Activated CD8-positive, alpha-beta T cell treated with anti-CD3 and anti-CD28 coated beads, Interleukin-2, amount 10 ng/mL, durations not matched to agents 7 days and 5 days (primary cell): Measurements from ENCODE around the gene FCHSD2. TPM values are rescaled to one million over a fixed set of nuclear protein-coding genes. Genes with fewer than 3 reads are reported as not detected.

Source experiments
- ATAC-seq: fragments of 150-1000 bp; cut with Tn5 transposase; one replicate; pipeline ENCODE4 v1.10.0; 2021; ENCODE audit warnings: moderate library complexity
- CTCF ChIA-PET: fragments of 350-600 bp; sonication (Branson Sonifier 250); formaldehyde crosslinking; loops from one replicate; lab custom pipeline; 2021; ENCODE audit warnings: antibody characterized with exemption; lab: Charles Lee
- POLR2A ChIA-PET: fragments of 350-600 bp; sonication (Branson Sonifier 250); formaldehyde crosslinking; loops from one replicate; lab custom pipeline; 2021; ENCODE audit warnings: antibody characterized with exemption; lab: Charles Lee
- DNase-seq: peaks from one replicate; pipeline ENCODE4 v3.0.0-alpha.2; 2020
- H3K27ac Mint-ChIP-seq: one replicate; pipeline ENCODE4 v1.8.0; 2021; ENCODE audit warnings: mild to moderate bottlenecking, mixed read lengths
- H3K27me3 Mint-ChIP-seq: one replicate; pipeline ENCODE4 v1.8.0; 2021; ENCODE audit warnings: low read depth, mixed read lengths
- H3K36me3 Mint-ChIP-seq: one replicate; pipeline ENCODE4 v1.8.0; 2021; ENCODE audit warnings: low read depth, mixed read lengths
- H3K4me1 Mint-ChIP-seq: one replicate; pipeline ENCODE4 v1.8.0; 2021; ENCODE audit warnings: low read depth, mixed read lengths
- H3K4me3 Mint-ChIP-seq: one replicate; pipeline ENCODE4 v1.8.0; 2021; ENCODE audit warnings: mild to moderate bottlenecking, mixed read lengths
- H3K9me3 Mint-ChIP-seq: one replicate; pipeline ENCODE4 v1.8.0; 2022; ENCODE audit warnings: mixed read lengths; ENCODE audit not compliant: insufficient read depth
- total RNA-seq, 2 experiments: library from RNA; stranded (reverse); gene quantifications; one replicate each; pipeline ENCODE4 v1.2.3, GENCODE V29; 2021

FCHSD2 gene
- total RNA-seq, 2 experiments from 2014 or later, result 49.6 to 51.8 TPM

- no peak for DNase-seq
- H3K9me3 Mint-ChIP-seq, result no peaks in the 10 kb centered on the region
- POLR2A ChIA-PET, result no interaction called here
- ATAC-seq, result no peak
- peaks cover 33% of the 10 kb centered on the region for H3K27me3 Mint-ChIP-seq
- CTCF ChIA-PET, result interaction anchor here (1.0 to 1.1 kb wide), 3 partner anchors 60 to 168 kb away, joined by 3 to 4 read pairs (median 3); no protein-coding TSS in a partner anchor
- H3K4me3 Mint-ChIP-seq, result no peak overlapping the region
- H3K36me3 Mint-ChIP-seq, result no peaks in the 10 kb centered on the region
- peaks cover 15% of the 10 kb centered on the region for H3K4me1 Mint-ChIP-seq
- no peak overlapping the region for H3K27ac Mint-ChIP-seq
Measured at GRCh38 chr11:73182824-73183321, 40.8 kb upstream of the FCHSD2 start.

DNA sequence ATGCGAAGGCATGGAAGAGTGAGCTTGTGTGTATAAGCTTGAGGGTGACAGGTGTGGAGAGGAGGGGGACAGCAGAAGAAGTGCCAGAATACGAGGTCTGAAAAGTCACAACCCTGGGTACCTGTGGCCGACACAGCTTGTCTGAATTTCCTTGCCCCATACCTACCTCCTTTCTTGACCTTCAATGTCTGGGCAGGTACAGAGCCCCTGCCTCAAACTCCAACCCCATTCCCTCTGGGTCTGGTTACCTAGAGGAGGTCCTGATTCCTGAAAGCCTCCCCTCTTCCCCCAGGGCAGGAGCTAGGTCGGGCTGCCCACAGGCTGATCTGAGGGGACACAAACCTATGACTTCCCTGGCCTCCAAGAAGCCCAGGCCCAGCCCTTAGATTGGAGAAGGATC, 36.6 kb upstream of the FCHSD2 start:
- Mint-ChIP-seq H3K9me3 (no peaks in the 10 kb centered on the region), H3K36me3 (no peaks in the 10 kb centered on the region), H3K4me3 (no peak overlapping the region), H3K27ac (no peak overlapping the region), H3K27me3 (peaks cover 28% of the 10 kb centered on the region), H3K4me1 (peaks cover 33% of the 10 kb centered on the region)
- ChIA-PET CTCF (interaction anchor here (0.6 to 6.5 kb wide), 34 partner anchors 11 to 494 kb away, joined by 3 to 124 read pairs (median 7); partner anchors contain the start of genes ATG16L2, FCHSD2 and STARD10), POLR2A (interaction anchor here (1.0 to 4.2 kb wide), 3 partner anchors 16 to 458 kb away, joined by 3 to 29 read pairs (median 7); partner anchors contain the start of gene FCHSD2)
- no peak for DNase-seq
- ATAC-seq, result no peak

DNA sequence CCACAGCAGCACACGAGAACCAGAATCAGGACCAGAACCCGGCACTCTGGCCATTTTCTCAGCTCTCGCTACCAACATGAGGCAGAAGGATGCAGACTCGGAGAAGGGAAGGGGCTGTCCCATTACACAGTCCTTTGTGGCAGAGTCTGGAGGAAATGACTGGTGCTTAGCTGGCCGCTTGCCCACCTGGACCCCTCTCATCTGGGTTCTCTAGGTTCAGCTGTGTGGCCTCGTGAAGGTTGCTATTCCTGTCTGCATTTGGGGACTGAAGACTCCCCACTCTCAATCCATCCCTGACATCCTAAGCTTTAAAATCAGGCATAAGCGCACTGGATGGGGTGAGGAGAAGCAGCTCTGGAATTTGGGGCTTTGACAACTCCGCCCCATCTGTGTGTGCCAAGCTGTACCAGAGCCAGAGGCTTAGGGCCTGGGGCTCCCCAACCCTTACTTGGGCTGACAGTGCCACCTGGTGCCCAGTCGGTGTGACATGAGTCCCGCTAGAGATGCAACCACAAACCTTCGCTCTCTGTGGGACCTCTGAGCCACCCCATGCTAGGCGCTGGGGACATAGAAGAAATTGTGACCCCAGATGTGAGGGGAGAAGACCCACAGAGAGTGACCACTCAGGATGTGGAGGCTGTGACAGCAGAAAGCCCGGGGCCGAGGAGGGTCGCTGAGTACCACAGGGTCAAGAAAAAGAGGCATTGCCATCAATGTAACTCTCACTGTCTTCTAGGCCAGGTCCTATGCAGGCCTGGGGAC, 35.8 kb upstream of the FCHSD2 start:
- ChIA-PET CTCF (interaction anchor here (0.6 to 6.5 kb wide), 56 partner anchors 8 to 493 kb away, joined by 3 to 124 read pairs (median 5); partner anchors contain the start of genes ATG16L2, FCHSD2 and STARD10), POLR2A (interaction anchor here (0.6 to 4.2 kb wide), 7 partner anchors 15 to 457 kb away, joined by 3 to 29 read pairs (median 7); partner anchors contain the start of gene FCHSD2)
- Mint-ChIP-seq H3K27ac (peak overlapping the region; percentile 64), H3K4me3 (no peak overlapping the region), H3K36me3 (no peaks in the 10 kb centered on the region), H3K9me3 (no peaks in the 10 kb centered on the region), H3K4me1 (peaks cover 33% of the 10 kb centered on the region), H3K27me3 (peaks cover 22% of the 10 kb centered on the region)
- peak; percentile 88 for DNase-seq
- ATAC-seq, result peak; percentile 99

DNA sequence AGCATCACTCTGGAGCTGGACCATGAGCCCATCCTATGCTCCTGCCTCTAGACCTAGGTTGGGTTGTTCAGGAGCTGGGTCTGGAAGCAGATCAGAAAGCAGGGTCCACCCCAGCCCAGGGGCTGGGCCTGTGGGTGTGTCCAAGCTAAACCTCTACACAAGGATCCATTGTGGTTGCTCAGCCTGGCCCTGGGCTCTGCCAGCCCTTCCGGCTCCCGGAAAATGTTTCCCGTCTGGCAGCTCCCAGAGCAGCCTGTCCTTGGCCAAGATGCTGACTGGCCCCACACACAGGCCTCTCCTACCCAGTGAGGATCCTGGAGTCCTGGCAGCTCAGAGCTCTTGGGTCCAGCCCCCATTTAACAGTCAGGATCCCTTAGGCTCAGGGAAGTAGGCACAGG, 35.3 kb upstream of the FCHSD2 start:
- no peak overlapping the region for H3K4me3 Mint-ChIP-seq
- no peak for DNase-seq
- POLR2A ChIA-PET, result interaction anchor here (0.6 to 4.2 kb wide), 7 partner anchors 14 to 364 kb away, joined by 3 to 29 read pairs (median 4); partner anchors contain the start of gene FCHSD2

GRCh38 chr11:73176874-73177155, 34.7 kb upstream of the FCHSD2 start:
- Mint-ChIP-seq H3K9me3 (no peaks in the 10 kb centered on the region), H3K4me3 (no peak overlapping the region), H3K27me3 (peaks cover 19% of the 10 kb centered on the region), H3K4me1 (peaks cover 33% of the 10 kb centered on the region), H3K27ac (peak overlapping the region; percentile 64), H3K36me3 (no peaks in the 10 kb centered on the region)
- DNase-seq, result no peak
- ChIA-PET POLR2A (interaction anchor here (0.6 to 4.2 kb wide), 5 partner anchors 14 to 363 kb away, joined by 3 to 29 read pairs (median 4); partner anchors contain the start of gene FCHSD2), CTCF (interaction anchor here (0.6 to 6.5 kb wide), 26 partner anchors 10 to 454 kb away, joined by 3 to 124 read pairs (median 9); partner anchors contain the start of genes ATG16L2, FCHSD2 and STARD10)
- no peak for ATAC-seq

More for the DNA sequence above, 35.3 kb upstream of the FCHSD2 start:
- Mint-ChIP-seq H3K9me3 (no peaks in the 10 kb centered on the region), H3K27me3 (peaks cover 21% of the 10 kb centered on the region), H3K27ac (peak overlapping the region; percentile 64), H3K36me3 (no peaks in the 10 kb centered on the region), H3K4me1 (peaks cover 33% of the 10 kb centered on the region)
- ATAC-seq, result no peak
- CTCF ChIA-PET, result interaction anchor here (0.6 to 6.5 kb wide), 48 partner anchors 9 to 493 kb away, joined by 3 to 124 read pairs (median 6); partner anchors contain the start of genes ATG16L2, FCHSD2 and STARD10

- H3K36me3 Mint-ChIP-seq, result no peaks in the 10 kb centered on the region
- ChIA-PET CTCF (interaction anchor here (0.6 to 6.5 kb wide), 18 partner anchors 9 to 451 kb away, joined by 3 to 124 read pairs (median 9); partner anchors contain the start of genes FCHSD2 and STARD10), POLR2A (interaction anchor here (0.8 to 4.2 kb wide), 4 partner anchors 13 to 345 kb away, joined by 3 to 29 read pairs (median 8); partner anchors contain the start of gene FCHSD2)
- DNase-seq (no peak), ATAC-seq (no peak)
- H3K9me3 Mint-ChIP-seq, result no peaks in the 10 kb centered on the region
- peaks cover 38% of the 10 kb centered on the region for H3K4me1 Mint-ChIP-seq
- no peak overlapping the region for H3K4me3 Mint-ChIP-seq
- peak overlapping the region; percentile 64 for H3K27ac Mint-ChIP-seq
- H3K27me3 Mint-ChIP-seq, result peaks cover 15% of the 10 kb centered on the region
Measured at GRCh38 chr11:73176145-73176873, 34.2 kb upstream of the FCHSD2 start.

DNA sequence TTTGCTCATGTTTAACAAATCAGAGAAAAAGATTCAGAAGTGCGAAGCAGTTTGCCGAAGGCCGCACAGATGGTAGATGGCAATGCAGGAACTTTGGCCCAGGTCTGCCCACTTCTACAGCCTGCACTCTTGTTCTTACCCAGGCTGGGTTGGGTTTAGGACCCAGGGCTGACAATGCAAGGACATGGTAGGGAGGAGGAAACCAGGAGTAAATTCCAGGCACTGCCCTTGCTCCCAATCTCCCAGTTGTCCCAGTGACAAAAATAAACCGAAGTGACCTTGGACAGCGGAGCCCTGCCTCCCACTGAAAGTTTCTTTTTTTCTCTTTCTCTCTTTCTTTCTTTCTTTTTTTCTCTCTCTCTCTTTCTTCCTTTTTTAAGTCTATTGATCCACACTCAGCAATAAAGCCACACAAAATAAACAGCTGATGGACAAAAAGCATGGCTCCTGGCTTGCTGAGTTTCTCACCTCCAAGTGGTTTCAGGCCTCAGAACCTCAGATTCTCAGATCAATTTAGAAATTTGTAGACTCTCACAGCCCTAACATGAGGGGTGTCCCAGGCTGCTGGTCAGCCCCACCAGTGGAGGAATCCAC, 33.5 kb upstream of the FCHSD2 start:
- no peak for ATAC-seq

DNA sequence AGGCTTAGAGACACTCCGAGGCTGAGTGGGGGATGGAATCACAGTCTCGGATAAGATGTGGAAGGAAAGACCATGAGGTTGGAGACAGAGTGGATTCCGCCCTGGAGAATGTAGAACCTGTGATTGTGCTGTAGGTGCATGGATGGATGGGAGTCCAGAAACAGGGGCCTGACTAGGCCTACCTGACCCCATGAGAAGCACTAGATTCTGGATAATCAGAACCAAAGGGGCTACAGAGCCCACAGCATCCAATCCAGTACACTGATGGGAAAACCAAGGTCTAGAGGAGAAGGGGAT, 32.3 kb upstream of the FCHSD2 start:
- no peak for DNase-seq
- no peak overlapping the region for H3K27ac Mint-ChIP-seq

More for the DNA sequence above, 33.5 kb upstream of the FCHSD2 start:
- Mint-ChIP-seq H3K27ac (peak overlapping the region; percentile 52), H3K9me3 (no peaks in the 10 kb centered on the region), H3K4me3 (no peak overlapping the region), H3K4me1 (peaks cover 40% of the 10 kb centered on the region), H3K36me3 (no peaks in the 10 kb centered on the region), H3K27me3 (peaks cover 12% of the 10 kb centered on the region)
- POLR2A ChIA-PET, result interaction anchor here (1.8 to 4.2 kb wide), 3 partner anchors 12 to 344 kb away, joined by 4 to 29 read pairs (median 12); partner anchors contain the start of gene FCHSD2
- no peak for DNase-seq
- CTCF ChIA-PET, result interaction anchor here (0.8 to 6.5 kb wide), 7 partner anchors 9 to 450 kb away, joined by 3 to 124 read pairs (median 6); partner anchors contain the start of gene FCHSD2

DNA sequence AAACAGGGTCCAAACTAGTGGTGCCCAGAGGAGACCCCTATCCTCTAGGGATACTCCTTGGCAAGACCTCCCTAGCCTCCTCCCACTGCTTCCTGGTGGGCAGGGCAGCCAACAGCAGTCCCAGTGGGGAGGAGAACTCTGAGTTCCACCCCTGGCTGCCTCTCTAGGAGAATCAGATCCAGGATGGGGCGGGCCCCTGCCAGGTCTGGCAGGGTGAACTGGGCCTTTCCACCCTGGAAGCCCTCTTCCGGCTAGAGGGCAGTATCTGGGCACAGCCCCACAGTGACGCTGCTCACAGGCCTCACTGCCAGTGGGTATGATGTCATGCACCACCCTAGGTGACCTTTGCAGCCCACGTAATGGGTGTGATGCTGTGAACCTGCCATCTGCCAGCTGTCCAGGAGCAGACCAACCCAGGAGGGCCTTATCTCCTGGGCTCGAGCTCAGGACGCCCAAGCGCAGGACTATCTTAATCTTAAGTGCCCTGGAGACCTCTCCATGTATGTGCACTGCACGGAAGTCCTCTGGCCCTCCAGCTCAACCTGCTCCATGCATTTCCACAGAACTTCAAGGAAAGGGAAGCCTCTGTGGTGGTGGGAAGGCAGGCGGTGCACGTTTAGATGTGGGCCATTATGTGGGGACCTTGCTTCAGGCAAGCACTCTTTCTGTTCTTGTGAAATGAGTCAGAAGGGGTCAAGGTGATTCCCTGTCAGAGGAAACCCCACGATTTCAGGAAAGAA, 31.8 kb upstream of the FCHSD2 start:
- CTCF ChIA-PET, result interaction anchor here (1.6 kb wide), 1 partner anchor 12 kb away, joined by 3 read pairs; no protein-coding TSS in a partner anchor
- no peak for DNase-seq
- Mint-ChIP-seq H3K4me3 (no peak overlapping the region), H3K4me1 (peaks cover 40% of the 10 kb centered on the region), H3K27ac (no peak overlapping the region), H3K36me3 (no peaks in the 10 kb centered on the region), H3K9me3 (no peaks in the 10 kb centered on the region), H3K27me3 (peaks cover 5% of the 10 kb centered on the region)
- ATAC-seq, result no peak
- POLR2A ChIA-PET, result no interaction called here

More for the DNA sequence above, 32.3 kb upstream of the FCHSD2 start:
- no peak for ATAC-seq
- peaks cover 8% of the 10 kb centered on the region for H3K27me3 Mint-ChIP-seq
- ChIA-PET CTCF (interaction anchor here (1.6 kb wide), 1 partner anchor 11 kb away, joined by 3 read pairs; no protein-coding TSS in a partner anchor), POLR2A (no interaction called here)
- H3K4me3 Mint-ChIP-seq, result no peak overlapping the region
- no peaks in the 10 kb centered on the region for H3K36me3 Mint-ChIP-seq
- H3K9me3 Mint-ChIP-seq, result no peaks in the 10 kb centered on the region
- H3K4me1 Mint-ChIP-seq, result peaks cover 40% of the 10 kb centered on the region

DNA sequence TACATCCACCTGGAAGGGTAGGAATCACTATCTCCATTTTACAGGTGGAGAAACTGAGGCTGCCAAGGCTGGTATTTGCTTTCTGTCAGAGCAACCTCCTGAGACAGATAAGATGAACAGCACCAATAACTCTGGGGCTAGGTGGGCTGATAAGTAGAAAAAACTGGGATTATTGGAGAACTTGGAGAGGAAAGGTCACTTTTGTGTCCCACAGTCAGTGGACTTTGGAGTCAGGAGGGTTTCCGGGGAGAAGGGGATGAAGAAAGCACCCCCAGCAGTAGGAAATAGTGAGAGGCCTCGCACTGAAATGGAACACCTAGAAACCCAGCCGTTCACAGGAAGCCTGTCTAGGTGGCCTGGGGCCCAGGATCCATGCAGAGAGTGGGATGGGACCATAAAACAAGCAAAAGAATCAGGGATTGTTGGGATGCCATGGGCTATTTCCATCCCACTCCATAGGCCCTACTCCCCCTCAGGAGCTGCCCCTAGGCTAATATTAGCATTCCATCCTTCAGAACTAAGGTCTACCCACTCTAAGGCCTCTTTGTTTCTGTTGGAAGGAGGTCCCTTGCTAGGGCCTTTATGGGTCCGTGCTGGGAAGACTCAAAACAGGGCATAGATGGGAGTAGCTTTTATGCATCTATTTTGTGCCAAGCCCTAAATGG, 31.0 kb upstream of the FCHSD2 start:
- ChIA-PET POLR2A (no interaction called here), CTCF (interaction anchor here (1.0 to 2.0 kb wide), 4 partner anchors 10 to 132 kb away, joined by 3 to 6 read pairs (median 3); partner anchors contain the start of gene FCHSD2)
- Mint-ChIP-seq H3K4me3 (no peak overlapping the region), H3K27ac (no peak overlapping the region), H3K36me3 (no peaks in the 10 kb centered on the region), H3K9me3 (no peaks in the 10 kb centered on the region), H3K27me3 (peaks cover under 1% of the 10 kb centered on the region), H3K4me1 (peaks cover 36% of the 10 kb centered on the region)
- ATAC-seq, result no peak
- no peak for DNase-seq
